Measurements from ENCODE around the gene QRFPR.

DNA sequence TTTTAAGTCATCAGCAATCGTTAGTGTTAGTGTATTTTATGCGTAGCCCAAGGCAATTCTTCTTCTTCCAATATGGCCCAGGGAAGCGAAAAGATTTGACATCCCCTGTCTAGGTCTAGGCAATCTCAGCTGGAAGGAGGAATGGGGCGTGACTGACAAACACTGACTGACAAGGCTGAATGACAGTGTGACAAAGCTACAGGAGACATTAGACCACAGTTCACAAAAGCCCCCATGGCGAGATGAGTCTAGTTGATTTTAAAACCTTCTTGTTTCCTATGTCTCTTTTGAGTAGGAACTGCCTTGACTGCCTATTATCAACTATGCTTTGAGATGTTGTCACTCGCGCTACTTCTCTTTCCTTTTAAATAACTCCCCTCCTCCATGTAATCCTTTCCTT lies 42.3 kb downstream of the QRFPR start:
- TF ChIP-seq, protein P1, sequence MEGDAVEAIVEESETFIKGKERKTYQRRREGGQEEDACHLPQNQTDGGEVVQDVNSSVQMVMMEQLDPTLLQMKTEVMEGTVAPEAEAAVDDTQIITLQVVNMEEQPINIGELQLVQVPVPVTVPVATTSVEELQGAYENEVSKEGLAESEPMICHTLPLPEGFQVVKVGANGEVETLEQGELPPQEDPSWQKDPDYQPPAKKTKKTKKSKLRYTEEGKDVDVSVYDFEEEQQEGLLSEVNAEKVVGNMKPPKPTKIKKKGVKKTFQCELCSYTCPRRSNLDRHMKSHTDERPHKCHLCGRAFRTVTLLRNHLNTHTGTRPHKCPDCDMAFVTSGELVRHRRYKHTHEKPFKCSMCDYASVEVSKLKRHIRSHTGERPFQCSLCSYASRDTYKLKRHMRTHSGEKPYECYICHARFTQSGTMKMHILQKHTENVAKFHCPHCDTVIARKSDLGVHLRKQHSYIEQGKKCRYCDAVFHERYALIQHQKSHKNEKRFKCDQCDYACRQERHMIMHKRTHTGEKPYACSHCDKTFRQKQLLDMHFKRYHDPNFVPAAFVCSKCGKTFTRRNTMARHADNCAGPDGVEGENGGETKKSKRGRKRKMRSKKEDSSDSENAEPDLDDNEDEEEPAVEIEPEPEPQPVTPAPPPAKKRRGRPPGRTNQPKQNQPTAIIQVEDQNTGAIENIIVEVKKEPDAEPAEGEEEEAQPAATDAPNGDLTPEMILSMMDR (IDR thresholded peaks at IDR 0.05), result no peak
- TF ChIP-seq POLR2AphosphoS5 (IDR thresholded peaks at IDR 0.05), result no peak
- TF ChIP-seq EP300 (IDR thresholded peaks at IDR 0.05), result no peak
- TF ChIP-seq POLR2A (IDR thresholded peaks at IDR 0.05), result no peak

Measured in gastroesophageal sphincter (tissue), 3 donors.